Measurements from ENCODE around the gene TEX48. TPM values are rescaled to one million over a fixed set of nuclear protein-coding genes. Genes with fewer than 3 reads are reported as not detected.

The TEX48 gene
- total RNA-seq, 6 experiments from 2014 or later: not detected

DNA sequence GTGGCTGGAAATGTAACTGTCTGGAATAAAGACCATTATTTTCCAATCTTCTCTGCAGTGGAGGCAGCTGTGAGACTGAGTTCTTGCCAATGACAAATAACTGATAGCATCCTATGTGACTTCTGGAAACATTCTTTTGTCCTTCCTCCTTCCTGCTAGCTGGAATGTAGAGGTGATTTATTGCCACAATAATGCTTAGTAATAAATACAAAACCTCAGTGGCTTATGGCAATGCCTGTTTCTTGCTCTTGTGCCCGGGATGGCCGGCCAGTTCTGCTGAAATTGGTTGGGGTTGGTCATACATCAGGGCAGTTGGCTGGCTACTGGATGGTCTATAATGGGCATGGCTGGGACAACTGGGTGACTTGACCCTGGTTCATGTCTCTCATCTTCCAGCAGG, 12.2 kb upstream of the TEX48 start:
- Mint-ChIP-seq H3K4me1 (ENCODE audit: low read depth) (peaks cover 63% of the 10 kb centered on the region), H3K4me3 (no peak overlapping the region; the same call in 1 of the 2 replicates), H3K27ac (no peak overlapping the region), H3K9me3 (no peaks in the 10 kb centered on the region), H3K27me3 (ENCODE audit: insufficient read depth) (peaks cover 7% of the 10 kb centered on the region), H3K36me3 (ENCODE audit: low read depth) (peaks cover 7% of the 10 kb centered on the region; the same call in 1 of the 2 replicates)
- peak; percentile 67 for DNase-seq
- TF ChIP-seq, protein P1, sequence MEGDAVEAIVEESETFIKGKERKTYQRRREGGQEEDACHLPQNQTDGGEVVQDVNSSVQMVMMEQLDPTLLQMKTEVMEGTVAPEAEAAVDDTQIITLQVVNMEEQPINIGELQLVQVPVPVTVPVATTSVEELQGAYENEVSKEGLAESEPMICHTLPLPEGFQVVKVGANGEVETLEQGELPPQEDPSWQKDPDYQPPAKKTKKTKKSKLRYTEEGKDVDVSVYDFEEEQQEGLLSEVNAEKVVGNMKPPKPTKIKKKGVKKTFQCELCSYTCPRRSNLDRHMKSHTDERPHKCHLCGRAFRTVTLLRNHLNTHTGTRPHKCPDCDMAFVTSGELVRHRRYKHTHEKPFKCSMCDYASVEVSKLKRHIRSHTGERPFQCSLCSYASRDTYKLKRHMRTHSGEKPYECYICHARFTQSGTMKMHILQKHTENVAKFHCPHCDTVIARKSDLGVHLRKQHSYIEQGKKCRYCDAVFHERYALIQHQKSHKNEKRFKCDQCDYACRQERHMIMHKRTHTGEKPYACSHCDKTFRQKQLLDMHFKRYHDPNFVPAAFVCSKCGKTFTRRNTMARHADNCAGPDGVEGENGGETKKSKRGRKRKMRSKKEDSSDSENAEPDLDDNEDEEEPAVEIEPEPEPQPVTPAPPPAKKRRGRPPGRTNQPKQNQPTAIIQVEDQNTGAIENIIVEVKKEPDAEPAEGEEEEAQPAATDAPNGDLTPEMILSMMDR (IDR thresholded peaks at IDR 0.05): no peak

DNA sequence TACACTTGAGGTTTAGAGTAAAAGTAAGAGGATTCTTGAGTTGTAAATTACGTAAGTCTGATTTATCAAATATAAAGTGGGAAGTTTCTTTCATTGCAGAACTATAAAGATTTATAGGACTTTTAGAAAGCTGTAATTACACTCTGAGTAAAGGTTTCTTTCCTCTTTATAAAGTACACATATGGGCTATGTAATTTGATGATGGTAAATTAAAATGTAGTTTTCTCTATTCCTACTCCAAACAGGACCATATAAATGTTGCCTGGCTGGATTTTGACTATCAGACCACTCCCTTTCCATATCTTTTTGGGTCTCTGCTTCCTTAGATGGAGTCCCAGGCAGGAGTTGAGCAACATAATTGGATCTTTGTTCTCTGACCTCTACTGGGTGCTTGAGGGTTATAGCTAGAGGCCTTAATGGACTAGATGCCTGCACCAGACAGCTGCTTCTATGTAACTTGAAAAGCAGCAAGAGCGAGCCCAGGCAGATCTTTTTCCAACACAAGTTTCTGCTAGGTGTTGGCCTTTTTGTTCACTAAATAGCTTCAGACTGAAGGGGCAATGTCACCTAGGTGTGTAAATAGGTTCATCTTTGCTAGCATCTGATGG, 11.4 kb upstream of the TEX48 start:
- H3K27ac Mint-ChIP-seq: no peak overlapping the region
- no peaks in the 10 kb centered on the region for H3K9me3 Mint-ChIP-seq
- H3K36me3 Mint-ChIP-seq (ENCODE audit: low read depth): peaks cover 12% of the 10 kb centered on the region
- DNase-seq: no peak
- H3K4me1 Mint-ChIP-seq (ENCODE audit: low read depth): peaks cover 64% of the 10 kb centered on the region
- TF ChIP-seq, protein P1 (IDR thresholded peaks at IDR 0.05): no peak
- H3K27me3 Mint-ChIP-seq (ENCODE audit: insufficient read depth): peaks cover 10% of the 10 kb centered on the region
- no peak overlapping the region for H3K4me3 Mint-ChIP-seq

DNA sequence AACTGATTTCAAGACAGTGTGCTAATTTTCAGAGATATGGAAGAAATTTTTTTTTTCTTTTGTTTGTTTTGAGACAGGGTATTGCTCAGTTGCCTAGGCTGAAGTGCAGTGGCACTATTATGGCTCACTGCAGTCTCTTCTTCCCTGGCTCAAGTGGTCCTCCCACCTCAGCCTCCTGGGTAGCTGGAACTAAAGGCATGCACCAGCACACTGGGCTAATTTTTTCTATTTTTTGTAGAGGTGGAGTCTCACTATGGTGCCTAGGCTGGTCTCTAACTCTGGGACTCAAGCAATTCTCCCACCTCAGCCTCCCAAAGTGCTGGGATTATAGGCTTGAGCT, 9.9 kb upstream of the TEX48 start:
- TF ChIP-seq, protein P1 (IDR thresholded peaks at IDR 0.05): no peak
- Mint-ChIP-seq H3K27me3 (ENCODE audit: insufficient read depth) (peaks cover 8% of the 10 kb centered on the region), H3K36me3 (ENCODE audit: low read depth) (peaks cover 19% of the 10 kb centered on the region), H3K9me3 (0 out of 2 replicates have a peak, but pooled peaks cover under 1% of the 10 kb centered on the region), H3K4me3 (peak overlapping the region; percentile 69; the same call in 1 of the 2 replicates), H3K4me1 (ENCODE audit: low read depth) (peaks cover 68% of the 10 kb centered on the region), H3K27ac (0 out of 2 replicates have a peak overlapping the region, but pooled peaks have one; percentile 71)
- DNase-seq: no peak

DNA sequence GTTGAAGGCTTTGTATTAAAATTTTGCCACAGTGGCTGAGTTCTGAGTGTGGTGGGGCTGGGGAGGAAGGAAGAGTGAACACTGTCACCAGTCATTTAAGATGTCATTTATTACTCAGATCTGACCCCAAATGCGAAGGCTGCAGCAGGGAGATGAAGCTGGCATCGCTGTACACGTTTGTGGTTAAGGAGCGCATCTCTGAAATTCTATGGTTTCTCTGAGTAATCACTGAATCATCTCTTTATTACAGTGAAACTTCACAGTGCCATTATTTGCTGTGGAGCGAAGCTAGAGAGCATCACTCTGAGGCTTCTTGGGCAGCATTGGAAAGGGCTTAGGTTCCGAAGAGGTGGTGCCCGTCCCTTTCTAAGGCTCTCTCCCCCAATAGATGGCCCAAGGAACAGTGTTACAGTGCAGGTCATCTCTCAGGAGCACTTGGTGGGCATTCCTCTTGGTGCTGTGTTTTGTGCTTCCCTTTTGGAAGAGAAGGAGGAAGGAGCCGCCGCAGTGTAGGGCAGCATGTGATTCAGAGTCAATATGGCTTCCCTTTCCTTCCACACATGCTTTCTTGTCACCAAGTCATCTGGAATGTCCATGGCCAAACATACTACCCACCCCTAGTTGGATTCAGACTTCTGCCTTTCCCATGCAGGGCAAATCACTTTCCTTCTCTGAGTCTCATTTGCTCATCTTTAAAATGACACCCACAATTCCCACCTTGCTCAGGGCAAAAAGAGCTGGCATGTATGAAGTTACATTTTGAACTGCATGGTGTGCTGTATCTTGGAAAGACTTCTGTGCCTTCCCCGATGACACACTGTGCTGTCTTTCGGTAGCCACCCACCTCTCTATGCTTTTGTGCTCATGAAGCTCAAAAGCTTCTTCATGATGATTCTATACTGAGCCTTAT, 9.3 kb upstream of the TEX48 start:
- H3K27ac Mint-ChIP-seq: peak overlapping the region; percentile 71
- peaks cover 8% of the 10 kb centered on the region for H3K27me3 Mint-ChIP-seq (ENCODE audit: insufficient read depth)
- DNase-seq: peak; percentile 87
- H3K36me3 Mint-ChIP-seq (ENCODE audit: low read depth): peaks cover 21% of the 10 kb centered on the region
- TF ChIP-seq, protein P1 (IDR thresholded peaks at IDR 0.05): no peak
- H3K4me1 Mint-ChIP-seq (ENCODE audit: low read depth): peaks cover 73% of the 10 kb centered on the region
- H3K4me3 Mint-ChIP-seq: peak overlapping the region; percentile 69
- H3K9me3 Mint-ChIP-seq: 0 out of 2 replicates have a peak, but pooled peaks cover 3% of the 10 kb centered on the region

DNA sequence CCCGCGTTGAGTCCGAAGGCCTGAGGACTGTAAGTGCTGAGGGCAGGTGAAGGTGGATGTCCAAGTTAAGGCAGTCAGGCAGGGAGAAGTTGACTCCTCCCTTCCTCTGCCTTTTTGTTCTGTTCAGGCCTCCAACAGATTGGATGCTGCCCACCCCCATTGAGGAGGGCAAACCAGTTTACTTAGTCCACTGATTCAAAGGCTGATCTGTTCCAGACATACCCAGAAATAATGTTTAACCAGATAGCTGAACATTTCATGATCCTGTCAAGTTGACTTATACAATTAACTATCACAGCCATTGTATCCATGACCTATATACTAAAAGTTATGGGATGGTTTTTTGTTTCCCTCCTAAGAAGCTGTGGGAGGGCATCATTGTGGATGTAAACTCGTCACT, 8.3 kb upstream of the TEX48 start:
- Mint-ChIP-seq H3K9me3 (0 out of 2 replicates have a peak, but pooled peaks cover 3% of the 10 kb centered on the region), H3K27me3 (ENCODE audit: insufficient read depth) (peaks cover 8% of the 10 kb centered on the region), H3K36me3 (ENCODE audit: low read depth) (peaks cover 21% of the 10 kb centered on the region), H3K4me1 (ENCODE audit: low read depth) (peaks cover 79% of the 10 kb centered on the region), H3K4me3 (no peak overlapping the region), H3K27ac (no peak overlapping the region; the same call in 1 of the 2 replicates)
- TF ChIP-seq, protein P1 (IDR thresholded peaks at IDR 0.05): no peak
- no peak for DNase-seq

Measured in HFFc6 (cell line).